GM18519 (cell line): ENCODE results near the gene TMEM50A.
"Not testable (repeated sequence)": the region's sequence is repeated elsewhere in the genome, so short reads cannot be mapped to it uniquely, and the experiment has no call there.

Source experiments
- ATAC-seq: cut with Tn5 transposase; IDR thresholded peaks from one replicate; pipeline ENCODE4 v1.9.1; 2021; ENCODE audit warnings: mild to moderate bottlenecking, moderate library complexity; ENCODE audit not compliant: unreplicated experiment, low FRiP score

The TMEM50A gene

GRCh38 chr1:25383090-25383489 lies 45.0 kb downstream of the TMEM50A start:
- ATAC-seq = not testable (repeated sequence)

- ATAC-seq = not testable (repeated sequence)
These were observed 45.7 kb downstream of the TMEM50A start for GRCh38 chr1:25383875-25384274.

- ATAC-seq = not testable (repeated sequence)
These were observed 49.0 kb downstream of the TMEM50A start for GRCh38 chr1:25387096-25387495.

GRCh38 chr1:25388691-25389090 lies 50.6 kb downstream of the TMEM50A start:
- ATAC-seq = not testable (repeated sequence)

DNA sequence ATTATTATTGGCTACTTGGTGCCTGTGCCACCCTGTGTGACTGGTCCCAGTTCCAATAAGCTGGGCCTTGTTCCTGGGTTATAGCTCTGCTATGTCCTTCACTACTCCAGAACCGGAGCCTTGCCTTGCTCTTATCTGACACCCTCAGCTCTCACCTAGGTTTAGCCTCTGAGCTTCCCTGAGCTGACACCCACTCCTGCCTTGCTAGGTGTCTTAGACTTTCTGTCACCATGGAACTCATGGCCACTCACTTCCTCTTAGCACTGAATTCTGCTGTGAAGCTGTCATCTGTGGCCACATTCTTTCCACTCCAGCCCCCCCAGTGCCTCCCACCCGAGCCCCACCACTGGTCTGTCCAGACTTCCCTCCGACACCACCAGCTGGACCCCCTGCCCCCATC lies 51.6 kb downstream of the TMEM50A start:
- ATAC-seq = not testable (repeated sequence)

DNA sequence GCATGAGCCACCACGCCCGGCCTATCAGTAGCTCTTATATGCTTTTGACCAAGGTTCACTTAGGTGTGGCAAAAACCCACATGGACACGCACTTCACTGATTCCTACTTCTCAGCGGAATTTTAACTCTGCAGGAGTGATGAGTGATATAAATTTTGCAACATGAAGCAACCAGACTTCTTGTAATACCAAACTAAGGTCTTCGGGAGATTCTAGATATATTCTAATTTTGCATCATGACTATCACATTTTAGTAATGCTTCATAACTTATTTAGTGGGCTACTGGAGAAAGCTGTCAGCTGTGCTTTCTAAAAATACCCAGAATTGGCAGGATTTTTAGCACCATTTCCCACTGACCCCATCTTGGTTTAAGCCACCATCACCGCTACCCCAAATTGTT lies 54.7 kb downstream of the TMEM50A start:
- no peak for ATAC-seq

GRCh38 chr1:25397549-25397948 lies 59.4 kb downstream of the TMEM50A start:
- ATAC-seq = not testable (repeated sequence)

- not testable (repeated sequence) for ATAC-seq
These were observed 59.9 kb downstream of the TMEM50A start for GRCh38 chr1:25398079-25398478.

DNA sequence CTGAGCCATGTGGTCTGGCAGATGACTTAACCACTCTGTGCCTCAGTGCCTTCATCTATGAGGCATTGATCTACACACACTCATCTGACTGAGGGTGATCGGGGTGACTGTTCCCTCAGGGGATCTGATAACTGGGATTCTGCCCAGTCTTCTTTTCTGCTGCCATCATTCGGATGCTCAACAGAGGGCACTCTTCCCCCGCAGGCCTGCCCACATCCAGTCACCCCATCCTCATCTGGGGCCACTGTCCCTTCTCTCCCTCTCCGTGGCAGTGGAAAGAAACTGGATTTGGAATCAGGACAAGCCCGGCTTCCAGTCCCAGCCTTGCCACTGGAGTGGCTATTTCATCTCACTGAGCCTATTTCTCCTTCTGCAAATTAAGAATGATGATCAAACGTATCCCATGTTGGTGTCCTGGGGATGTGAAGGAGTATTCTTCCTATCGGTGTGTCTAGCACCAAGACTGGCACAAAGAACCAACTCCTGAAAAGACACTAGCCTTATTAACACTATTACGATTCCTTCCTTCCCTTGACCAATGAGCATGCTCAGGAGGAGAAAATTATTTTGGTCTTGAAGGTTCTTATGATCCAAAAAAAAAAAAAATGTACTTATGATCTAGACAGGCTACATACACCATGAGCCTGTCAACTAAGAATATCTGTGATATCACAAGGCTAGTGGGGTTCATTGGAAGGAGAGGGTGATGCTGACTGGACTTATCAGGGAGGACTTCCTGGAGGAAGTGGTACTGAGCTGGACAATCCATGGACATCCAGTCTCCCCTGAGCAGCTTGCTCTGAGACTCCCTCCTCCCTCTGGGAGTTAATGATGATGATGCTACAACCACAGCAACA lies 65.0 kb downstream of the TMEM50A start:
- ATAC-seq = not testable (repeated sequence)

GRCh38 chr1:25405731-25406305 lies 67.7 kb downstream of the TMEM50A start:
- ATAC-seq = not testable (repeated sequence)

- ATAC-seq = not testable (repeated sequence)
These were observed 71.7 kb downstream of the TMEM50A start for GRCh38 chr1:25409641-25410427.
